Gastroesophageal sphincter (tissue), 3 donors: Measurements from ENCODE around the gene SLC17A9.

Source experiments
- CTCF ChIP-seq, 4 experiments: fragments of 200-600 bp in 2 of 4; fragments of 450-650 bp in 2 of 4; sonication (generic) in 1 of 4; IDR thresholded peaks; one replicate each; pipeline ENCODE4 v1.5.1; 2017 to 2019; ENCODE audit warnings: antibody characterized with exemption in 4 of 4, mild to moderate bottlenecking in 2 of 4, moderate library complexity in 2 of 4
- POLR2A ChIP-seq, 2 donors: fragments of 450-650 bp; IDR thresholded peaks; one replicate each; pipeline ENCODE4 v1.6.1; 2017; ENCODE audit warnings: antibody characterized with exemption in 2 of 2, mild to moderate bottlenecking in 2 of 2, moderate library complexity in 1 of 2
- POLR2AphosphoS5 ChIP-seq: sonication (generic); formaldehyde crosslinking; IDR thresholded peaks from one replicate; pipeline ENCODE4 v1.6.1; 2017; ENCODE audit warnings: antibody characterized with exemption

- TF ChIP-seq CTCF (IDR thresholded peaks at IDR 0.05) = no peak
- no peak for TF ChIP-seq POLR2AphosphoS5
- TF ChIP-seq POLR2A (IDR thresholded peaks at IDR 0.05) = no peak
These were observed 33.7 kb upstream of the SLC17A9 start for GRCh38 chr20:62918831-62919230.
